Activated naive CD8-positive, alpha-beta T cell treated with anti-CD3 and anti-CD28 coated beads for 36 hours (primary cell): ENCODE measurements around the gene COX7A1. TPM values are rescaled to one million over a fixed set of nuclear protein-coding genes. Genes with fewer than 3 reads are reported as not detected.
"Not testable (repeated sequence)": the region's sequence is repeated elsewhere in the genome, so short reads cannot be mapped to it uniquely, and the experiment has no call there.

Source experiments
- DNase-seq: peaks from one replicate; pipeline ENCODE4 v3.0.0; 2021
- H3K27ac Mint-ChIP-seq: one replicate; pipeline ENCODE4 v1.8.0; 2022; ENCODE audit warnings: mild to moderate bottlenecking, moderate library complexity, mixed read lengths
- H3K27me3 Mint-ChIP-seq: one replicate; pipeline ENCODE4 v1.8.0; 2022; ENCODE audit warnings: mild to moderate bottlenecking, mixed read lengths
- H3K36me3 Mint-ChIP-seq: one replicate; pipeline ENCODE4 v1.8.0; 2021; ENCODE audit warnings: mild to moderate bottlenecking, mixed read lengths
- H3K4me1 Mint-ChIP-seq: one replicate; pipeline ENCODE4 v1.8.0; 2021; ENCODE audit warnings: mixed read lengths
- H3K4me3 Mint-ChIP-seq: one replicate; pipeline ENCODE4 v1.8.0; 2022; ENCODE audit warnings: mild to moderate bottlenecking, moderate library complexity, mixed read lengths
- H3K9me3 Mint-ChIP-seq: one replicate; pipeline ENCODE4 v1.8.0; 2022; ENCODE audit warnings: mixed read lengths
- total RNA-seq, 2 experiments: library from RNA; stranded (reverse); gene quantifications; one replicate each; pipeline ENCODE4 v1.2.3, GENCODE V29; 2021

Gene COX7A1
- total RNA-seq = not detected

DNA sequence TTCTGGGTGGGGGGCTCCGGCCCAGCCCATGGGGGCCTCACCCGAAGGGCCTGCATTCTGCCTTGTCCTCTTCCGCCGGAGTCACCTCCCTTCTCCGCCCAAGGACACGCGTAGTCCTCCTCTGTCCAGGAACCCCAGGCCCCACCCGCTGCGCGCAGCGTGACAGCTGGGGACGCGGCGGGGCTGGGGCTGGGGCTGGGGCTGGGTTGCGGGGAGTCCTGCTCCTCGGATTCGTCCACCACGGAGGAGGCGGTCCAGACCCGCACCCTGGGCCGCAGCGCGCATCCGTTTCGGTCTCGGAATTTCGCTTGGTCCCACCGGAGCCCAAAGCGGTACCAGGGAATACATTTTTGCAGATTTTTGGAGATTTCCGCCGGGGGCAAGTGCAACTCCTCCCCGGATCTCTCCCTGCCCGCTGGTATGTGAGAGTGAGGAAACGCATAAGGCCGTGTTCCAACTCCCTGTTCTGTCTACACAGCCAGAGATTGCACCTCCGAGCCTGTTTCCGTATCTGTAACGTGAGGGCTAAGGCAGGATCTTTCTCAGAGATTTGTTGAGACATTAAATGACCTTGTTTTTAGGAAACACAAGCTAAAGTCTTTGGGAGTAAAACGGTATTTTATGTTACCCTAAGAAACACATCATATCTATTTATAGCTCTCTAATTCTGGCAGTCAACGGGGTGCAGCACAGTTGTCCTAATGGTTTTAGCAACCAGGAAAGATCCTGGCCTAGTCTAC lies at the start of gene COX7A1:
COX7A1 (minus strand) TSS at position 96 of the 740 bp plus-strand sequence; CDS start at position 56, 40 bp downstream.
- Mint-ChIP-seq H3K36me3 (peaks cover 12% of the 10 kb centered on the region), H3K9me3 (no peaks in the 10 kb centered on the region), H3K4me1 (no peaks in the 10 kb centered on the region), H3K4me3 (no peak within 1 kb of the TSS), H3K27ac (peak within 1 kb of the TSS; percentile 28), H3K27me3 (no peaks in the 10 kb centered on the region)
- DNase-seq = no peak

DNA sequence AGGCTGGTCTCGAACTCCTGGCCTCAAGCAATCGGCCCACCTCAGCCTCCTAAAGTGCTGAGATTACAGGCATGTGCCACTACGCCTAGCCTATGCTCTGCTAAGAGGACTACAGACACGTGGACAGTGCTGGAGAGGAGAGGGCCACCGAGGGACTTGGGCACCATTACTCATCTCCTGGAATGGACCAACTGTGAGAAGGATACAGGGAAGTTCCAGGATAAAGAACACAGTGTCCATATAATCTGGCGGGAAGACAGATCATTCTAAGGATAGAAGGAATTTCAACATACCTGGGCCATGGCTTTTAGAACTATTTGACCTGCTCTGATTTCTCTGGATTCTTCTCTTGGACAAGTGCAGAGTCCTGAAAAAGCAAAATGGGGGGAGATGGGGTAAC lies 49.4 kb upstream of the COX7A1 start:
- Mint-ChIP-seq H3K9me3 (no peaks in the 10 kb centered on the region), H3K36me3 (no peaks in the 10 kb centered on the region), H3K4me3 (no peak overlapping the region), H3K27ac (no peak overlapping the region), H3K4me1 (no peaks in the 10 kb centered on the region), H3K27me3 (no peaks in the 10 kb centered on the region)
- no peak for DNase-seq

DNA sequence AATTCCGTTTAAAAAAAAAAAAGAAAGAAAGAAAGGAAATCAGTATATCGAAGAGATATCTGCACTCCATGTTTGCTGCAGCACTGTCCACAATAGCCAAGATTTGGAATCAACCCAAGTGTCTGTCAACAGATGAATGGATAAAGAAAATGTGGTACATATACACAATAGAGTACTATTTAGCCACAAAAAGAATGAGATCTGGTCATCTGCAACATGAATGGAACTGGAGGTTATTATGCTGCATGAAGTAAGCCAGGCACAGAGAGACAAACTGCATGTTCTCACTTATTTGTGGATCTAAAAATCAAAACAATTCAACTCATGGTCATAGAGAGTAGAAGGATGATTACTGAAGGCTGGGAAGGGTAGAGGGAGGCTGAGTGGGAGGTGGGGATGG lies 45.9 kb upstream of the COX7A1 start:
- no peaks in the 10 kb centered on the region for H3K4me1 Mint-ChIP-seq
- no peaks in the 10 kb centered on the region for H3K36me3 Mint-ChIP-seq
- H3K27me3 Mint-ChIP-seq = no peaks in the 10 kb centered on the region
- H3K9me3 Mint-ChIP-seq = no peaks in the 10 kb centered on the region
- H3K27ac Mint-ChIP-seq = no peak overlapping the region
- DNase-seq = no peak
- no peak overlapping the region for H3K4me3 Mint-ChIP-seq

DNA sequence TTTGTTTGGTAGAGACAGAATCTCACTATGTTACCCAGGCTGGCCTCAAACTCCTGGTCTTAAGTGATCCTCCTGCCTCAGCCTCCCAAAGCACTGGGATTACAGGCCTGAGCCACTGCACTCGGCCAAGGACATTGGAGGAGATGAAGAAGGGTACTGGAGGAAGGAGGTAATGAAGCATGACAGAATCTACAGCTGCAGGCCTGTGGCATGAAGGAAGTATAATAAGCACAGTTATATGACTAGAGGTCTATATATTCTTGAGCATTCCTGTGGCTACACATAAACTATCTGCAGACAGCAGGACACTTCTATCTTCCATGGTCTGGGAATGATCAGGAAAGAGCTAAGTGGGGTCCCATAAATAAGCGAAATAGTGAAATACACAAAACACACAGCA lies 44.0 kb upstream of the COX7A1 start:
- Mint-ChIP-seq H3K4me3 (no peak overlapping the region), H3K36me3 (no peaks in the 10 kb centered on the region), H3K4me1 (no peaks in the 10 kb centered on the region), H3K27me3 (no peaks in the 10 kb centered on the region), H3K27ac (no peak overlapping the region), H3K9me3 (no peaks in the 10 kb centered on the region)
- DNase-seq = no peak

DNA sequence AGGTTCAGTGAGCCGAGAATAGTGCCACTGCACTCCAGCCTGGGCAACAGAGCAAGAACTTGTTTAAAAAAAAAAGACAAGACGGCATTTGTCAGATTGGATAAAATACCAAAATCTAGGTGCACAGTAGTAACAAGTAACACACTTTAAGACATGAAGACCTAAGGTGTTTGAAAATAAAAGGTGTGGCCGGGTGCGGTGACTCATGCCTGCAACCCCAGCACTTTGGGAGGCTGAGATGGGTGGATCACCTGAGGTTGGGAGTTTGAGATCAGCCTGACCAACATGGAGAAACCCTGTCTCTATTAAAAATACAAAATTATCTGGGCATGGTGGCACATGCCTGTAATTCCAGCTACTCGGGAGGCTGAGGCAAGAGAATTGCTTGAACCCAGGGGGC lies 34.5 kb upstream of the COX7A1 start:
- not testable (repeated sequence) for DNase-seq, H3K4me3 Mint-ChIP-seq, H3K27ac Mint-ChIP-seq, H3K4me1 Mint-ChIP-seq, H3K36me3 Mint-ChIP-seq, H3K27me3 Mint-ChIP-seq, H3K9me3 Mint-ChIP-seq

DNA sequence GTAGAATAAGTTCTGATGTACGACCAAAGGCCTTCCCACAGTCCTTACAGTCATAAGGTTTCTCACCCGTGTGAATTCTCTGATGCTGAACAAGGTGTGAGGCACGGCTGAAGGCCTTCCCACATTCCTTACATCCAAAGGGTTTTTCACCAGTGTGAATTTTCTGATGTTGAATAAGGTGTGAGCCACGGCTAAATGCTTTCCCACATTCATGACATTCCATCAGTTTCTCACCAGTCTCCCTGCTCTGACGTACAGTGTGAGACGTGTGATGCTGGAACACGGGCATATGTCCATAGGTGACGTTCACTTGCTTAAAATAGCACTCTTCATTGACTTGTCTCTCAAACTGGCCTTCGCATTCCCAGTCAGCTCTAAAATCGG lies 31.0 kb upstream of the COX7A1 start:
- DNase-seq = no peak
- Mint-ChIP-seq H3K36me3 (peaks cover 3% of the 10 kb centered on the region), H3K4me3 (no peak overlapping the region), H3K27me3 (no peaks in the 10 kb centered on the region), H3K4me1 (no peaks in the 10 kb centered on the region), H3K9me3 (no peaks in the 10 kb centered on the region), H3K27ac (no peak overlapping the region)

DNA sequence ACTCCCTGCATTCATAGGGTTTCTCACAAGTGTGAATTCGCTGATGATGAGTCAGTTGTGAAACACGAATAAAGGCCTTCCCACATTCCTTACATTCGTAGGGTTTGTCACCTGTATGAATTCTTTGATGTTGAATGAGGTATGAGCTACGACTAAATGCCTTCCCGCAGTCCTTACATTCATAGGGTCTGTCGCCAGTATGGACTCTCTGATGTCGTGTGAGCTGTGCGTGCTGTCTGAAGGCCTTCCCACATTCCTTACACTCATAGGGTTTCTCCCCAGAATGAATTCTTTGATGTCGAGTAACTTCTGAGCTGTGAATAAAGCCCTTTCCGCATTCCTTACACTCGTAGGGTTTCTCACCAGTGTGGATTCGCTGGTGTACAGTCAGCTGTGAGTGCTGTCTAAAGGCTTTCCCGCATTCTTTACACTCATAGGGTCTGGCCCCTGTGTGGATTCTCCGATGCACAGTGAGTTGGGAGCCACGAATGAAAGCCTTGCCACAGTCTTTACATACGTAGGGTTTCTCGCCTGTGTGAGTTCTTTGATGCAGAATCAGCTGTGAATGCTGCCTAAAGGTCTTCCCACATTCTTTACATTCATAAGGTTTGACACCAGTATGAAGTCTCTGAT lies 30.5 kb upstream of the COX7A1 start:
- no peak overlapping the region for H3K27ac Mint-ChIP-seq
- no peaks in the 10 kb centered on the region for H3K9me3 Mint-ChIP-seq
- H3K36me3 Mint-ChIP-seq = peaks cover 3% of the 10 kb centered on the region
- H3K27me3 Mint-ChIP-seq = no peaks in the 10 kb centered on the region
- H3K4me3 Mint-ChIP-seq = no peak overlapping the region
- no peak for DNase-seq
- no peaks in the 10 kb centered on the region for H3K4me1 Mint-ChIP-seq

DNA sequence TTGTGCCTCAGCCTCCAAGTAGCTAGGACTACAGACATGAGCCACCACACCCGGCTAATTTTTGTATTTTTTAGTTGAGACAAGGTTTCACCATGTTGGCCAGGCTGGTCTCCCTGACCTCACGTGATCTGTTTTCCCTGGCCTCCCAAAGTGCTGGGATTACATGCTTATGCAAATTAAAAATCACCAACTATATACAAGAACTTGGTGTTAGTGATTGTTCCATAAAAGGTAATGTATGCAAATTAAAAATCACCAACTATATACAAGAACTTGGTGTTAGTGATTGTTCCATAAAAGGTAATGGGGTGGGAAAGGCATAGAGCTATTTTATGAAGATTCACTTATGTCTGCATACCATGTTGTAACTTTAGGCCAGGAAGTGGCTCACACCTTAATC lies 26.8 kb upstream of the COX7A1 start:
- not testable (repeated sequence) for H3K4me1 Mint-ChIP-seq, H3K4me3 Mint-ChIP-seq, H3K9me3 Mint-ChIP-seq, DNase-seq, H3K36me3 Mint-ChIP-seq, H3K27me3 Mint-ChIP-seq, H3K27ac Mint-ChIP-seq

DNA sequence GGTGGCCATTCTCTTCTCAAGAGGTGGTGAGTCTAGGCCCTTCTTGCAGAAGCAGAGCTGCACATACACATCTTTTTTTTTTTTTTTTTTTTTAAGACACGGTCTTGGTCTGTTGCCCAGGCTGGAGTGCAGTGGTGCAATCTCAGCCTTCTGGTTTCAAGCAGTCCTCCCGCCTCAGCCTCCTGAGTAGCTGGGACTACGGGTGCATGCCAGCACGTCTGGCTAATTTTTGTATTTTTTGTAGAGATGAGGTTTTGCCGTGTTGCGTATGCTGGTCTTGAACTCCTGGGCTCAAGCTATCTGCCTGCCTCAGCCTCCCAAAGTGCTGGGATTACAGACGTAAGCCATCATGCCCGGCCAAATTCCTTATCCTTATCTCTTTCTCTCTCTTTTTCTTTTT lies 21.6 kb upstream of the COX7A1 start:
- not testable (repeated sequence) for H3K4me1 Mint-ChIP-seq, H3K4me3 Mint-ChIP-seq, H3K27me3 Mint-ChIP-seq, H3K27ac Mint-ChIP-seq, H3K36me3 Mint-ChIP-seq, H3K9me3 Mint-ChIP-seq, DNase-seq

DNA sequence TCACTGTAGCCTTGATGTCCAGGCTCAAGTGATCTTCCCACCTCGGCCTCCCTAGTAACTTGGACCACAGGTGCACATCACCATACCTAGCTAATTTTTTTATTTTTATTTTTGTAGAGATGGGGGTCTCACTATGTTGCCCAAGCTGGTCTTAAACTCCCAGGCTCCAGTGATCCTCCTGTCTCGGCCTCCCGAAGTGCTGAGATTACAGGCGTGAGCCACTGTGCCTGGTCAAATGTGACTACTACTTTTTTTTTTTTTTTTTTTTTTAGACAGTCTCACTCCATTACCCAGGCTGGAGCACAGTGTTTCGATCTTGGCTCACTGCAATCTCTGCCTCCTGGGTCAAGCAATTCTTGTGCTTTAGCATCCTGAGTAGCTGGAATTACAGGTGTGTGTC lies 20.6 kb upstream of the COX7A1 start:
- Mint-ChIP-seq H3K4me1 (peaks cover 2% of the 10 kb centered on the region), H3K27ac (no peak overlapping the region), H3K4me3 (no peak overlapping the region), H3K36me3 (no peaks in the 10 kb centered on the region), H3K27me3 (no peaks in the 10 kb centered on the region), H3K9me3 (no peaks in the 10 kb centered on the region)
- no peak for DNase-seq

DNA sequence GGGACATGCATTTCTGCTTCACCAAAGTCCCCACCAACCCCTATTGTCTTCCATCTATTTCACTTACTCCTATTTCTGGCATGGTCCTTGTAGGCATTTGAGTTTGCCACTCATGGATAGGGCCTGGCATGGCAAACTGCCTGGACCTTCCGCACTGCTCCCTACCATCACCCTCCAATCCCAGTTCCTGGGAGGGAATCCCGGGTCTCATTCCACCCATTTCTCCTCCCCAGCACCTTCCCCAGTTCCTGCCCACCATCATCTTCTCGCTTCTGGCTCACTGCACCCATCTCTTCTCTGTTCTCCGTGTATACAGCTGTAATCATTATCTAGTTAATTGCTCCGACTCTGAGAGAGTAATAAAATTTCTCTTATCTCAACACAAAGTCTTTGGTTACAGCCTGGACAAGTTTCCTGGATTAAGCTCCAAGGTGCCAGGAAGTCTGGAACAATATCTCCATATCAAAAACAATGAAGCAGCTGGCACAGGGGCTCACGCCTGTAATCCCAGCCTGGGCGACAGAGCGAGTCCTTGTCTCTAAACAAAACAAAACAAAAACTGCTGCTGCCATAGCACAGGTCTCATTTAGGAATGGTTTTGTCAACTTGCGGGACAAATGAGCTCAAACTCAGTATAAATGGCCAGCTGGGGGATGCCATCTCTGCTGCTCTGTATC lies 17.0 kb upstream of the COX7A1 start:
- Mint-ChIP-seq H3K27ac (no peak overlapping the region), H3K4me3 (no peak overlapping the region)

DNA sequence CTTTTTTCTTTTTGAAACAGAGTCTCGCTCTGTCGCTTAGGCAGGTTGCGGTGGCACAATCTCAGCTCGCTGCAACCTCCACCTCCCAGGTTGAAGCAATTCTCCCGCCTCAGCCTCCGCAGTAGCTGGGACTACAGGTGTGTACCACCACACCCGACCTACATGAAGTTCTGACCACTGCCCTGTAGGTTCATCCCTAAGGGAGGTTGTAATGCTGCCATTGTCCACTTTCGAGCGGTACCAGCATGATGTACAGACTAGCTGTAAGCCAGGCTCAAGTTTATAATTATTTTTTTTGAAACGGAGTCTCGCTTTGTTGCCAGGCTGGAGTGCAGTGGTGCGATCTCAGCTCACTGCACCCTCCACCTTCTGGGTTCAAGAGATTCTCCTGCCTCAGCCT lies 11.6 kb upstream of the COX7A1 start:
- no peak overlapping the region for H3K4me3 Mint-ChIP-seq
- no peaks in the 10 kb centered on the region for H3K36me3 Mint-ChIP-seq
- no peaks in the 10 kb centered on the region for H3K9me3 Mint-ChIP-seq
- no peaks in the 10 kb centered on the region for H3K4me1 Mint-ChIP-seq
- no peaks in the 10 kb centered on the region for H3K27me3 Mint-ChIP-seq
- H3K27ac Mint-ChIP-seq = no peak overlapping the region
- DNase-seq = no peak

More for the DNA sequence above, 17.0 kb upstream of the COX7A1 start:
- no peaks in the 10 kb centered on the region for H3K9me3 Mint-ChIP-seq
- no peak for DNase-seq
- H3K27me3 Mint-ChIP-seq = no peaks in the 10 kb centered on the region
- H3K4me1 Mint-ChIP-seq = peaks cover 2% of the 10 kb centered on the region
- H3K36me3 Mint-ChIP-seq = no peaks in the 10 kb centered on the region

DNA sequence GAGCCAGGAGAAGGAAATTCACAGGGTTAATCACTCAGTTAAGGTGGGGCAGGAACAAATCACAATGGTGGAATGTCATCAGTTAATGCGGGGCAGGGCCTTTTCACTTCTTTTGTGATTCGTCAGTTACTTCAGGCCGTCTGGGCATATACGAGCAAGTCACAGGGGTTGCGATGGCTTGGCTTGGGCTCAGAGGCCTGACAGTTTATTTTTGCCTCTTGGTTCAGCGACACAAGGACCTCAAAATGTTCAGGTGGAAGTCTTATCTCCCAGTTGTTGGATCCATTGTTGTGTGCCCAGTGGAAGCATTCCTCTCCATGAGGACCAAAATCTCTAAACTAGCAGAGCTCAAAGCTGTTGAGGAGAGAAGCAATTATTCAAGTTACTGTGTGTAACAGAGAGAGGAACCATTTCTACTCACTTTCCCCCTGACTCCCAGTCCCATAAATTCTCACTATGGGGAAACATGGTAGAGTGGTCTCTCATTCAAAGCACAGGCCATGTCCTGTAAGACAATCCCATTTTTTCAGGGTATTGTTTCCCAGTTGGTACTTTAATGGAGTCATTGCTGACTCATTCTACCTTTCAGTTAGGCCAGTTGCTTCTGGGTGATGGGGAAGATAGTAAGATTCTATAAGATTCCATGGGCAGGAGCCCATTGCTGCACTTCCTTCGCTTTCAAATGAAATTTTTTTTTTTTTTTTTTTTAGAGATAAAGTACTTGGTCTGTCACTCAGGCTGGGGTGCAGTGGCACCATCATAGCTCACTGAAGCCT lies 8.8 kb upstream of the COX7A1 start:
- no peak overlapping the region for H3K27ac Mint-ChIP-seq

DNA sequence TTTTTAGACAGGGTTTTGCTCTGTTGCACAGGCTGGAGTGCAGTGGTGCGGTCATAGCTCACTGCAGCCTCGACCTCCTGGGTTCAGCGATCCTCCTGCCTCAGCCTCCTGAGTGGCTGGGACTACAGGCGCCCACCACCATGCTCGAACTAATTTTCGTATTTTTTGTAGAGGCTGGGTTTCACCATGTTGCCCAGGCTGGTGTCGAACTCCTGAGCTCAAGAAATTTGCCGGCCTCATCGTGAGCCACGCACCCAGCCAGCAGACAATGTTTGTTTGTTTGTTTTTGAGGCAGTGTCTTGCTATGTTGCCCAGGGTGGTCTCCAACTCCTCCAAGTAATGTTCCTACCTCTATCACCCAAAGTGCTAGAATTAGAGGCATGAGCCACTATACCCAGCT lies 879 bp upstream of the COX7A1 start:
- no peak for DNase-seq
- H3K4me3 Mint-ChIP-seq = no peak overlapping the region
- no peak overlapping the region for H3K27ac Mint-ChIP-seq
- H3K27me3 Mint-ChIP-seq = no peaks in the 10 kb centered on the region
- no peaks in the 10 kb centered on the region for H3K4me1 Mint-ChIP-seq
- H3K36me3 Mint-ChIP-seq = peaks cover 9% of the 10 kb centered on the region
- no peaks in the 10 kb centered on the region for H3K9me3 Mint-ChIP-seq

More for the DNA sequence above, 8.8 kb upstream of the COX7A1 start:
- Mint-ChIP-seq H3K9me3 (no peaks in the 10 kb centered on the region), H3K4me3 (no peak overlapping the region), H3K36me3 (no peaks in the 10 kb centered on the region), H3K27me3 (no peaks in the 10 kb centered on the region), H3K4me1 (no peaks in the 10 kb centered on the region)
- no peak for DNase-seq

DNA sequence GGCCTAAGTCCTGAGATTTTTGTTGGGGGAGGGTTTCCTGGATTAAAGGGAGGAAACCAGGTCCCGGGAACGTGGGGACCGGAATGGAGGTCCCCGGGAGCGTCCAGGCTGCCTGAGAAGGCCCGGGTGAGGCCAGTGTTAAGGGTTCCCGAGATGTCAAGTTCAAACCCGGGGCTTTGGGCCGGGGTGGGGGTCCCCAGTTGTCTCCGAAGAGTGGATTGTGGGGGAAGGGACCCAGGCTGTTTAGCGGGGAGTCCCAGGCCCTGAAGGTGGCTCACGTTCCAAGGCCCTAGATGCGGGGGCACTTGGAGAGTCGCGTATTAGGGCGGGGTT lies 262 bp downstream of the COX7A1 start:
- peaks cover 17% of the 10 kb centered on the region for H3K36me3 Mint-ChIP-seq
- no peak overlapping the region for H3K27ac Mint-ChIP-seq
- H3K27me3 Mint-ChIP-seq = no peaks in the 10 kb centered on the region
- no peaks in the 10 kb centered on the region for H3K4me1 Mint-ChIP-seq
- DNase-seq = no peak
- no peaks in the 10 kb centered on the region for H3K9me3 Mint-ChIP-seq
- no peak overlapping the region for H3K4me3 Mint-ChIP-seq
